Measurements from ENCODE around the gene HIPK3.

The HIPK3 gene

GRCh38 chr11:33257897-33258630 lies 883 bp downstream of the HIPK3 start (continued):
- peak; percentile 56; the same call in 1 of the 2 replicates for TF ChIP-seq ZNF639 (tag by site-specific recombination; IDR thresholded peaks at IDR 0.05)
- TF ChIP-seq ZNF664 (tag by site-specific recombination; IDR thresholded peaks at IDR 0.05): no peak
- TF ChIP-seq ZBTB21 (tag by site-specific recombination; IDR thresholded peaks at IDR 0.05): 0 out of 2 replicates have a peak, but pooled peaks have one; percentile 10
- no peak for TF ChIP-seq PRDM10 (tag by site-specific recombination; IDR thresholded peaks at IDR 0.05)
- peak; percentile 44; the same call in 1 of the 2 replicates for TF ChIP-seq ZNF423 (tag by site-specific recombination; IDR thresholded peaks at IDR 0.05)
- TF ChIP-seq ZBTB26 (tag by site-specific recombination; optimal IDR thresholded peaks at IDR 0.05): peak; percentile 94
- no peak for TF ChIP-seq ZNF404 (tag by site-specific recombination; IDR thresholded peaks at IDR 0.05)
- TF ChIP-seq ZNF362 (tag by site-specific recombination; IDR thresholded peaks at IDR 0.05): no peak
- peak; percentile 75 for TF ChIP-seq PATZ1 (tag by site-specific recombination; IDR thresholded peaks at IDR 0.05)
- TF ChIP-seq KLF8 (tag by site-specific recombination; IDR thresholded peaks at IDR 0.05): peak; percentile 30; the same call in 1 of the 2 replicates
- peak; percentile 80 for TF ChIP-seq GLIS1 (tag by site-specific recombination; IDR thresholded peaks at IDR 0.05)
- no peak for TF ChIP-seq ZNF138 (tag by site-specific recombination; IDR thresholded peaks at IDR 0.05; ENCODE audit: borderline replicate concordance)
- TF ChIP-seq ZNF768 (tag by site-specific recombination; IDR thresholded peaks at IDR 0.05): no peak
- TF ChIP-seq ZNF510 (tag by site-specific recombination; IDR thresholded peaks at IDR 0.05; ENCODE audit: insufficient replicate concordance): no peak
- TF ChIP-seq ZBTB20 (tag by site-specific recombination; IDR thresholded peaks at IDR 0.05): peak; percentile 83
- no peak for TF ChIP-seq ZNF544 (tag by site-specific recombination; IDR thresholded peaks at IDR 0.05)
- TF ChIP-seq ZBTB7A (tag by site-specific recombination; IDR thresholded peaks at IDR 0.05; ENCODE audit: low read depth): no peak
- peak; percentile 50 for TF ChIP-seq KLF1 (tag by site-specific recombination; IDR thresholded peaks at IDR 0.05)
- peak; percentile 61; the same call in 1 of the 2 replicates for TF ChIP-seq ZNF394 (tag by site-specific recombination; IDR thresholded peaks at IDR 0.05; ENCODE audit: borderline replicate concordance)
- TF ChIP-seq ZNF202 (tag by site-specific recombination; IDR thresholded peaks at IDR 0.05; ENCODE audit: borderline replicate concordance): no peak
